Stomach (tissue), 4 donors: Measurements from ENCODE around the gene HSPG2.

Source experiments
- CTCF ChIP-seq, 7 experiments: fragments of 450-650 bp in 4 of 7; fragments of 200-600 bp in 3 of 7; sonication (generic) in 3 of 7; IDR thresholded peaks; one replicate each; pipeline ENCODE4 v1.5.1; 2016 to 2019; ENCODE audit warnings: antibody characterized with exemption in 7 of 7, control low read depth in 2 of 7, mild to moderate bottlenecking in 1 of 7
- EP300 ChIP-seq: sonication (generic); formaldehyde crosslinking; IDR thresholded peaks from one replicate; pipeline ENCODE4 v1.6.1; 2017; ENCODE audit warnings: antibody characterized with exemption
- POLR2A ChIP-seq, 4 donors: fragments of 450-650 bp; IDR thresholded peaks; one replicate each; pipeline ENCODE4 v1.6.1; 2016; ENCODE audit warnings: antibody characterized with exemption in 4 of 4, control low read depth in 2 of 4, mild to moderate bottlenecking in 1 of 4, moderate library complexity in 1 of 4

DNA sequence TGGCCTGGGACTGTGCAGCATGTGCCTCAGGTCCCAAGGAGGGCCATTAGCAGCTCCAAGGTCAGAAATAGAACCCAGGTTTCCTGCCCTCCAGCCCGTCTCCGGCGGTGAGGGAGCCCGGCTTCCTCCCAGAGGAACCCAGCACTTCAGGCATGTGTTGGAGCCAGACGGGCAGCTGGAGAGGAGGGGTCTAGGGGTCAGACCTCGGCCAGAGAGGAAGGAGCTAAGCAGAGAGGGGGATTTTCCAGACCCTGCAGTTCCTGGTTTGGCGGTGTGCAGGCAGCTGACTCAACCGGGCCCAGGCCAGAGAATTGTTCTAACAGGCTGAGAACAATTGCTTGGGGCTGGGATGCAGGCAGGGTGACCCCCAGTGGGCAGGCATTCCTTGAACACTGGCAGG, 37.1 kb downstream of the HSPG2 start:
- TF ChIP-seq CTCF (IDR thresholded peaks at IDR 0.05), result no peak
- no peak for TF ChIP-seq POLR2A (IDR thresholded peaks at IDR 0.05)
- TF ChIP-seq EP300, result no peak
